Mesendoderm (in vitro differentiated cells): ENCODE data around the gene SOCS6.
"Not testable (repeated sequence)": the region's sequence is repeated elsewhere in the genome, so short reads cannot be mapped to it uniquely, and the experiment has no call there.

Source experiments
- DNase-seq: peaks from one replicate; pipeline ENCODE4 v3.0.0; 2013
- H2AK5ac ChIP-seq: 2 replicates; pipeline ENCODE4 v1.6.1; 2013; ENCODE audit warnings: low read length, inconsistent platforms
- H2BK120ac ChIP-seq: 2 replicates; pipeline ENCODE4 v1.6.1; 2013; ENCODE audit warnings: low read depth, mild to moderate bottlenecking, low read length, moderate library complexity, mixed read lengths
- H2BK15ac ChIP-seq: replicated peaks from 2 replicates; pipeline ENCODE4 v1.6.1; 2013; ENCODE audit warnings: low read depth, mild to moderate bottlenecking, moderate library complexity
- H2BK5ac ChIP-seq: 2 replicates; pipeline ENCODE4 v1.6.1; 2013; ENCODE audit warnings: low read length, inconsistent platforms
- H3K18ac ChIP-seq: 2 replicates; pipeline ENCODE4 v1.6.1; 2013; ENCODE audit warnings: mild to moderate bottlenecking, low read length, mixed read lengths
- H3K23ac ChIP-seq: one replicate; pipeline ENCODE4 v1.6.1; 2013; ENCODE audit warnings: low read length
- H3K27ac ChIP-seq: 2 replicates; pipeline ENCODE4 v1.5.1; 2013; ENCODE audit warnings: low read depth, mild to moderate bottlenecking, inconsistent platforms, low read length, moderate library complexity
- H3K27me3 ChIP-seq: 2 replicates; pipeline ENCODE4 v1.6.1; 2013; ENCODE audit warnings: low read length, control low read depth, mild to moderate bottlenecking, inconsistent platforms; ENCODE audit not compliant: insufficient read depth, poor library complexity
- H3K36me3 ChIP-seq: 2 replicates; pipeline ENCODE4 v1.6.1; 2013; ENCODE audit warnings: low read length, inconsistent platforms; ENCODE audit not compliant: control insufficient read depth, insufficient read depth
- H3K4ac ChIP-seq: one replicate; pipeline ENCODE4 v1.6.1; 2013; ENCODE audit warnings: low read depth, mild to moderate bottlenecking, low read length, moderate library complexity
- H3K4me1 ChIP-seq: 2 replicates; pipeline ENCODE4 v1.6.1; 2013; ENCODE audit warnings: low read depth, low read length, inconsistent platforms; ENCODE audit not compliant: control insufficient read depth
- H3K4me2 ChIP-seq: 2 replicates; pipeline ENCODE4 v1.6.1; 2013; ENCODE audit warnings: low read length
- H3K4me3 ChIP-seq: 2 replicates; pipeline ENCODE4 v1.5.1; 2013; ENCODE audit warnings: mild to moderate bottlenecking, low read length
- H3K56ac ChIP-seq: one replicate; pipeline ENCODE4 v1.6.1; 2013; ENCODE audit warnings: low read length
- H3K79me1 ChIP-seq: 2 replicates; pipeline ENCODE4 v1.6.1; 2013; ENCODE audit warnings: low read length, inconsistent platforms
- H3K79me2 ChIP-seq: 2 replicates; pipeline ENCODE4 v1.6.1; 2013; ENCODE audit warnings: mild to moderate bottlenecking, low read length; ENCODE audit not compliant: control insufficient read depth, insufficient read depth
- H3K9ac ChIP-seq: 2 replicates; pipeline ENCODE4 v1.6.1; 2013; ENCODE audit warnings: low read length, inconsistent platforms
- H4K5ac ChIP-seq: one replicate; pipeline ENCODE4 v1.6.1; 2013; ENCODE audit warnings: low read length
- H4K8ac ChIP-seq: one replicate; pipeline ENCODE4 v1.6.1; 2013; ENCODE audit warnings: low read depth, mild to moderate bottlenecking, control low read depth, low read length, moderate library complexity
- WGBS: extraction: QIAGEN DNeasy Blood & Tissue Kit; methylation state at CpG from one replicate; pipeline ENCODE4 v1.1.7; 2013; ENCODE audit warnings: low lambda C conversion rate, missing lambda C conversion rate; ENCODE audit not compliant: insufficient coverage; ENCODE audit errors: extremely low coverage; 5-methylcytosine and 5-hydroxymethylcytosine counted together

Gene SOCS6

GRCh38 chr18:70338890-70339289, 50.0 kb downstream of the SOCS6 start:
- peak overlapping the region; percentile 25 for H2BK15ac ChIP-seq
- no peak overlapping the region for H3K56ac ChIP-seq
- no peaks in the 10 kb centered on the region for H3K79me2 ChIP-seq
- no peak overlapping the region for H4K8ac ChIP-seq
- H3K9ac ChIP-seq: no peak overlapping the region
- H3K4me2 ChIP-seq: no peak overlapping the region
- no peak overlapping the region for H4K5ac ChIP-seq
- H3K27ac ChIP-seq: no peak overlapping the region
- H3K4me3 ChIP-seq: no peak overlapping the region
- no peak overlapping the region for H2AK5ac ChIP-seq
- no peaks in the 10 kb centered on the region for H3K4me1 ChIP-seq
- no peaks in the 10 kb centered on the region for H3K79me1 ChIP-seq
- no peak overlapping the region for H2BK5ac ChIP-seq
- H3K18ac ChIP-seq: peak overlapping the region; percentile 23
- H3K23ac ChIP-seq: no peak overlapping the region
- no peaks in the 10 kb centered on the region for H3K36me3 ChIP-seq
- no peak for DNase-seq
- H3K27me3 ChIP-seq: no peaks in the 10 kb centered on the region
- H3K4ac ChIP-seq: peak overlapping the region; percentile 6
- H2BK120ac ChIP-seq: no peak overlapping the region

- Histone ChIP-seq H3K27ac (no peak overlapping the region), H2AK5ac (no peak overlapping the region), H4K8ac (no peak overlapping the region), H3K56ac (no peak overlapping the region), H2BK5ac (peak overlapping the region; percentile 27), H3K4me3 (no peak overlapping the region), H3K36me3 (no peaks in the 10 kb centered on the region), H3K79me1 (no peaks in the 10 kb centered on the region), H3K4me1 (no peaks in the 10 kb centered on the region), H3K79me2 (no peaks in the 10 kb centered on the region), H3K4ac (no peak overlapping the region), H3K4me2 (no peak overlapping the region), H3K27me3 (no peaks in the 10 kb centered on the region), H4K5ac (no peak overlapping the region), H3K18ac (no peak overlapping the region), H2BK120ac (no peak overlapping the region), H2BK15ac (no peak overlapping the region), H3K9ac (no peak overlapping the region), H3K23ac (no peak overlapping the region)
- DNase-seq: peak; percentile 60
These were observed 51.1 kb downstream of the SOCS6 start for GRCh38 chr18:70339915-70340314.

DNA sequence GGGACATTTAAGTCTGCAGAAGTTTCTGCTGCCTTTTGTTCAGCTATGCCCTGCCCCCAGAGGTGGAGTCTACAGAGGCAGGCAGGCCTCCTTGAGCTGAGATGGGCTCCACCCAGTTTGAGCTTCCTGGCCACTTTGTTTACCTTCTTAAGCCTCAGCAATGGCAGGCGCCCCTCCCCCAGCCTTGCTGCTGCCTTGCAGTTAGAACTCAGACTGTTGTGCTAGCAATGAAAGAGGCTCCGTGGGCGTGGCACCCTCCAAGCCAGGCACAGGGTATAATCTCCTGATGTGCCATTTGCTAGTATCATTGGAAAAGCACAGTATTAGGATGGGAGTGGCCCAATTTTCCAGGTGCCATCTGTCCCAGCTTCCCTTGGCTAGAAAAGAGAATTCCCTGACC, 59.6 kb downstream of the SOCS6 start:
- not testable (repeated sequence) for H3K4me1 ChIP-seq, H3K56ac ChIP-seq, H2BK15ac ChIP-seq, H3K18ac ChIP-seq, H3K27ac ChIP-seq, H3K79me2 ChIP-seq, H3K23ac ChIP-seq, H4K5ac ChIP-seq, H4K8ac ChIP-seq, H3K4me2 ChIP-seq, H3K27me3 ChIP-seq, H3K9ac ChIP-seq, H3K4ac ChIP-seq, H3K36me3 ChIP-seq, H3K79me1 ChIP-seq, H2AK5ac ChIP-seq, H2BK5ac ChIP-seq, H3K4me3 ChIP-seq, H2BK120ac ChIP-seq
- WGBS: no CpG with 5 or more reads among the region's 3 CpGs
- peak; percentile 52 for DNase-seq

DNA sequence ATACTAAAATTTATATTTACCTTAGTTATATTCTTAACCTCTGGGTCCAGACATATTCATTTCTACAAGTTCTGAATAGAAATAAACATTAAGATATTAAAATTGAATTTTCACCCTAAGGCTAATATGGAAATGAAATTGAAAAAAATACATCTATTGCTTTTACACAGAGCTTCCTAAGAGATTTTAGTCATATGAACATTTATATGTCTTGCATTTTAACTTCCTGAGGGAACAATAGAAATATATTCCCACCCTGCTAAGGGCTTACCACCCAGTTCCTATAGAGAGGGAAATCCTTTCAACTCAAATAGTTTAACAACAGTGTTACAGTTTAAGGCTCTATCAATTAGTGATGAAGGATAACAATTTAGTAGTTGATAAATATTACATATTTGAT, 60.5 kb downstream of the SOCS6 start:
- Histone ChIP-seq H3K23ac (no peak overlapping the region), H3K4me3 (no peak overlapping the region), H3K4ac (no peak overlapping the region), H3K56ac (no peak overlapping the region), H3K79me2 (no peaks in the 10 kb centered on the region), H3K4me2 (no peak overlapping the region), H2BK120ac (no peak overlapping the region), H4K5ac (no peak overlapping the region), H2AK5ac (no peak overlapping the region), H3K9ac (no peak overlapping the region), H2BK5ac (no peak overlapping the region), H3K27ac (no peak overlapping the region), H3K79me1 (no peaks in the 10 kb centered on the region), H4K8ac (no peak overlapping the region), H3K36me3 (no peaks in the 10 kb centered on the region), H3K4me1 (no peaks in the 10 kb centered on the region), H3K18ac (no peak overlapping the region), H2BK15ac (no peak overlapping the region), H3K27me3 (no peaks in the 10 kb centered on the region)
- DNase-seq: no peak

DNA sequence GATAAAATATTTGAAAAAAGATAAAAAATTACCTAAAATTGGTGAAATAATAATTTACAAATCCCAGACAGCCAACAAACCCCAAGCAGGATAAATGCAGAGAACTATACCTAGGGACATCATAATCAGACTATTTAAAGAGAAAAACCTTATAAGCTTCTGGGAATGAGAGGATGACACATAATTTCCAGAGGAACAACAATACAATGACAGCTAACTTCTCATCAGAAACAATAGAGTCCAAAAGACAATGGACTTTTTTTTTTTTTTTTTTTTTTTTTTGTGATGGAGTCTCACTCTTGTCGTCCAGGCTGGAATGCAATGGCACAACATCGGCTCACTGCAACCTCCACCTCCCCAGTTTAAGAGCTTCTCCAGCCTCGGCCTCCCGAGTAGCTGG, 65.2 kb downstream of the SOCS6 start:
- H3K4ac ChIP-seq: no peak overlapping the region
- no peak overlapping the region for H2BK5ac ChIP-seq
- H3K56ac ChIP-seq: no peak overlapping the region
- H3K27ac ChIP-seq: no peak overlapping the region
- H3K4me3 ChIP-seq: no peak overlapping the region
- no peak overlapping the region for H3K4me2 ChIP-seq
- no peaks in the 10 kb centered on the region for H3K4me1 ChIP-seq
- H4K8ac ChIP-seq: no peak overlapping the region
- no peak overlapping the region for H2BK15ac ChIP-seq
- no peak overlapping the region for H2AK5ac ChIP-seq
- no peak overlapping the region for H3K18ac ChIP-seq
- no peak overlapping the region for H3K23ac ChIP-seq
- H3K79me1 ChIP-seq: no peaks in the 10 kb centered on the region
- H2BK120ac ChIP-seq: no peak overlapping the region
- no peak overlapping the region for H4K5ac ChIP-seq
- H3K27me3 ChIP-seq: no peaks in the 10 kb centered on the region
- no peaks in the 10 kb centered on the region for H3K79me2 ChIP-seq
- DNase-seq: no peak
- H3K9ac ChIP-seq: no peak overlapping the region
- no CpG with 5 or more reads among the region's 4 CpGs for WGBS
- H3K36me3 ChIP-seq: no peaks in the 10 kb centered on the region

GRCh38 chr18:70354771-70355170, 65.9 kb downstream of the SOCS6 start:
- no peak overlapping the region for H2BK5ac ChIP-seq
- H3K18ac ChIP-seq: no peak overlapping the region
- no peak overlapping the region for H3K4ac ChIP-seq
- H2BK120ac ChIP-seq: no peak overlapping the region
- DNase-seq: no peak
- no CpG with 5 or more reads among the region's 2 CpGs for WGBS
- no peak overlapping the region for H2BK15ac ChIP-seq
- no peak overlapping the region for H2AK5ac ChIP-seq
- H4K5ac ChIP-seq: no peak overlapping the region
- no peaks in the 10 kb centered on the region for H3K79me1 ChIP-seq
- H3K56ac ChIP-seq: no peak overlapping the region
- H3K36me3 ChIP-seq: no peaks in the 10 kb centered on the region
- no peaks in the 10 kb centered on the region for H3K79me2 ChIP-seq
- H4K8ac ChIP-seq: no peak overlapping the region
- no peak overlapping the region for H3K23ac ChIP-seq
- H3K27ac ChIP-seq: no peak overlapping the region
- H3K4me3 ChIP-seq: no peak overlapping the region
- no peak overlapping the region for H3K9ac ChIP-seq
- no peaks in the 10 kb centered on the region for H3K27me3 ChIP-seq
- H3K4me2 ChIP-seq: no peak overlapping the region
- H3K4me1 ChIP-seq: no peaks in the 10 kb centered on the region
